Stimulated activated CD4-positive, alpha-beta T cell treated with anti-CD3 and anti-CD28 coated beads, TNF-alpha, amount 100 ng/mL, for 1 hour (primary cell): ENCODE results near the gene APOBEC3H.
"Not testable (repeated sequence)": the region's sequence is repeated elsewhere in the genome, so short reads cannot be mapped to it uniquely, and the experiment has no call there.

Source experiments
- DNase-seq, 3 donors: peaks; one replicate each; pipeline ENCODE4 v3.0.0-alpha.2; 2020; ENCODE audit warnings: low read depth in 3 of 3, low spot score in 1 of 3

Gene APOBEC3H

GRCh38 chr22:39097098-39098020 lies at the start of gene APOBEC3H:
Gene APOBEC3H (plus strand): TSS chr22:39097244. CDS start chr22:39100279, 3,035 bp downstream.
- DNase-seq = no peak

GRCh38 chr22:39049486-39049885 lies 47.6 kb upstream of the APOBEC3H start:
- DNase-seq = not testable (repeated sequence)

GRCh38 chr22:39051844-39052495 lies 45.1 kb upstream of the APOBEC3H start:
- not testable (repeated sequence) for DNase-seq

GRCh38 chr22:39055658-39056057 lies 41.4 kb upstream of the APOBEC3H start:
- DNase-seq = no peak

- not testable (repeated sequence) for DNase-seq
These were observed 35.8 kb upstream of the APOBEC3H start for GRCh38 chr22:39061290-39061689.

GRCh38 chr22:39061951-39062350 lies 35.1 kb upstream of the APOBEC3H start:
- DNase-seq = not testable (repeated sequence)

GRCh38 chr22:39063904-39064303 lies 33.1 kb upstream of the APOBEC3H start:
- DNase-seq = not testable (repeated sequence)

- DNase-seq = not testable (repeated sequence)
These were observed 30.4 kb upstream of the APOBEC3H start for GRCh38 chr22:39066442-39067276.

GRCh38 chr22:39068033-39068785 lies 28.8 kb upstream of the APOBEC3H start:
- DNase-seq = no peak

- no peak for DNase-seq
These were observed 26.9 kb upstream of the APOBEC3H start for GRCh38 chr22:39070186-39070585.

GRCh38 chr22:39072581-39072981 lies 24.5 kb upstream of the APOBEC3H start:
- DNase-seq = not testable (repeated sequence)

GRCh38 chr22:39073981-39074380 lies 23.1 kb upstream of the APOBEC3H start:
- no peak for DNase-seq

- DNase-seq = not testable (repeated sequence)
These were observed 20.7 kb upstream of the APOBEC3H start for GRCh38 chr22:39076155-39077025.

- peak in 1 of 3 donors; percentile 22 for DNase-seq
These were observed 19.8 kb upstream of the APOBEC3H start, which contains the start of gene APOBEC3G for GRCh38 chr22:39077026-39077840. Gene APOBEC3G (plus strand): TSS chr22:39077275. CDS start chr22:39077362, 87 bp downstream.

- DNase-seq = not testable (repeated sequence)
These were observed 19.1 kb upstream of the APOBEC3H start for GRCh38 chr22:39077912-39078311.

- no peak for DNase-seq
These were observed 18.7 kb upstream of the APOBEC3H start for GRCh38 chr22:39078329-39078728.

- not testable (repeated sequence) for DNase-seq
These were observed 17.9 kb upstream of the APOBEC3H start for GRCh38 chr22:39079054-39079637.
